GM12872 (cell line): ENCODE results near the gene NDUFB11.

Source experiments
- CTCF ChIP-seq: IDR thresholded peaks from 3 replicates; pipeline ENCODE4 v1.5.1; 2011; ENCODE audit warnings: low read depth, mild to moderate bottlenecking, low read length, moderate library complexity; ENCODE audit not compliant: insufficient read depth

NDUFB11 gene

DNA sequence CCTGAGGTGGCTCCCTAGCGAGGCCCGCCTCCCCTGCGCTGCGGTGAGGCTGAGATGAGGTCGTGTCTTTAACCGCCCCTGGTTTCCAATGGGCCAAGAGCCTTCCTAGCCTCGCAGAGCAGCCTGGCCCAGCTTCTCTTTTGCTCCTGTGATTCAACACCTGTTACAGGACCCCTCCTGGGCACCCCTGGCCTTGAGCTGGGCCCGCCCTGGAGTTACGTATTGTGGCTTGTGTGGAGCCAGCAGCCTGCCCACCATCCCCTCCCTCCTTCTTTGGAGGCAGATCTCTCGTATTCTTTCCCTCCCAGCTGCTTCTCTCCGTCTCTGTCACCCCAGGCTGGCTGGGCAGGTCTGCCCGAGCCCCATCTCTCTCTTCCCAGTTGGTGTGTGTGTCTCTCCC lies 29.9 kb upstream of the NDUFB11 start:
- no peak for TF ChIP-seq CTCF

- TF ChIP-seq CTCF = no peak
These were observed 28.7 kb upstream of the NDUFB11 start for GRCh38 chrX:47172971-47173792.

DNA sequence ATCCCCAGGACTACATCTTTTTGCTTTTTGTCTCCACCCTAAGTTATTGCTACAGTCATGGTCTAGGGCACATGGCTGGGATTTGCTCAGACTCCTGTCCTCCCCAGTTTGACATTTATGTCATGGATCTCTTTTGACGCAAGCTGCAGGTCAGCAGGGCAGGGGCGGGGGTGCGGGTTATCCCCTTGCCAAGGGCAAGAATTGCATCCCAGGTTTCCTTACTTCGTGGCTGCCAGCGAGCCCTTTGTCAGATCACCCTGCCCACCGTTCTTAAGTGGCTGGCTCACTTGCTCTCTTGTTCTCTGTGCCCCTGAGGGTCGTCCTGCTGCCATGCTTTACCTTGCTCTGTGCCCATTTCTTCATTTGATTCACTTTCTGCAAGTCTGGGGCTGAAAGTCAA lies 28.0 kb upstream of the NDUFB11 start:
- TF ChIP-seq CTCF = no peak

DNA sequence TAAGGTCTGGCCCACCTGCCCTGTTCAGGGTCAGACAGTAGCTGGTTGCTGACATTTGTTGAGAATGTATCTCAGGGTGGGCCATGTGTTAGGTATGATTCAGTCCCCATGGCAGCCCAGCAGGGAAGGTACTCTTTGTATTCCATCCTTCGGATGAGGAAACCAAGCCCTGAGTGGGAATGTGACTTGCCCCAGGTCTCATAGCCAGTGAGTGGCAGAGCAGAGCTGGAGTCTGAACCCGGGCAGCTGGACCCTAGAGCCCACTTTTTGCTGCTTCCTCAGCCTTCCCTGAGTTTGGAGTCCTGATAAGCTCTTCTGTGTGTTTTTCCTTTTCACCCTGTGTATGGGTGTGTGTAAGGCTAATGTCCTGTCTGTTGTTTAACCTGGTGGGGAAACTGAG lies 27.5 kb upstream of the NDUFB11 start:
- no peak for TF ChIP-seq CTCF

DNA sequence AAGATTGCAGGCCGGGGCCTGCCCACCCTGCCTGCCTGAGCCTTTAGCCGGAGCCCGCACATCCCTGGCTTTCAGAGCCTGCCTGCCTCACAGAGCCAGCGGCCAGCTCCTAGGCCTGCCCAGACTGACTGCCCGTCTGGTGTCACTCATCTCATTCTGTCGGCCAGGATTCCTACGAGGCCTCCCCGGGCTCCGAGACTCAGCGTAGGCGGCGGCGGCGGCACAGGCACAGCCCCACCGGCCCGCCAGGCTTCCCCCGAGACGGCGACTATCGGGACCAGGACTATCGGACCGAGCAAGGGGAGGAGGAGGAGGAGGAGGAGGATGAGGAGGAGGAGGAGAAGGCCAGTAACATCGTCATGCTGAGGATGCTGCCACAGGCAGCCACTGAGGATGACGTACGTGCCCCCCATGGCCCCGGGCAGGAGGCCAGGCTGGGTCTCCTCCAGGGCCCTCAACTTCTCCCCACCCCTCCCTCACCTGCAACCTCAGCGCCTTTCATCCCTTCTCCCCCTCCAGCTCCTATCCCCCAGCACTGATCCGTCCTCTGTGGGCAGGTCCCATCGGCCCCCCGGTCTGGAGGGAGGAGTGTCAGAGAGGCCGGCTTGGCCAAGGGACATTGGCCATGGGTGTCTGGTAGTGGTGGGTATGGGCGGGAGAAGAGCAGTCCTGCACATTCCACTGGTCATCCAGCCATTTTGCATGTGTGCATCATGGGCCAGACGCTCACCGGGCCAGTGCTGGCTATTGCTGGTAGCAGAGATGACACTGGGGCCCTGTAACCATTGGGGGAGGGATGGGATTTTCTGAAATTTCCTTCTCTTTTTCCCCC lies 26.6 kb upstream of the NDUFB11 start:
- no peak for TF ChIP-seq CTCF

DNA sequence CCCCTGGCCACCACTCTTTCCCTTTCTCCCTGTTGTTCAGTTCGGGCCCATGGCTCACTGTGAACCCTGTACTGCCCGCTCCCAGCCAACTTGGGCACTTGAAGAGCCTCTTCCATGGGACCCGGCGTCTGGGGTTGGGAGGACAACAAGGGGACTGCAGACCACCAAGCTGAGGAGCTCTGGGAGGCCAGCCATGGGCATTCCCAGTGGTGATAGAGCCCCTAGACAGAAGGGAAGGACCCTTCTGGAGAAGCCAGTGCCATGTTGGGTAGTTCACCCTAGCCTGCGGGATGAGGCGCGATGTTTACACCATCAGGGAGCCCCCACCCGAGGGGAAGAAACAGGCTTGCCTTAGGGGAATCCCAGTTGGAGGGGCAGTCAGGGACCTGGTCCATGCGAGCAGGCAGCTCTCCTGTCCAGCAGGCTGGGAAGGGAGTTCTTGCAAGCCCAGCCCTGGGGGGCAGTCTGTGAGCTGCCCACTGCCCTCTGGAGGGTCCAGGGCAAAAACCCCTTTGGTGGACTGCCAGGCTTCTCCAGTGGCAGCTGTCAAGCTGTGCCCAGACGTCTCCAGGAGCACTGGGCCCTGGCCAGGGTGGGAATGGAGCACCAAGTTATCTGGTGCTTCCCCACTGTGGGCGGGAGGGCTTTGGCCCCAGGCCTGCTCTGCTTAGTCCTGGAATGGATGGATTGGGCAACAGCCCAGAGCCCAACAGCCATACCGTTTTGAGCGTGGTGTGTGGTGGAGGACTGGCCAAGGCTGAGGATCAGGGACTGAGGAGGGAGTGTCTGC lies 25.4 kb upstream of the NDUFB11 start:
- TF ChIP-seq CTCF = no peak

DNA sequence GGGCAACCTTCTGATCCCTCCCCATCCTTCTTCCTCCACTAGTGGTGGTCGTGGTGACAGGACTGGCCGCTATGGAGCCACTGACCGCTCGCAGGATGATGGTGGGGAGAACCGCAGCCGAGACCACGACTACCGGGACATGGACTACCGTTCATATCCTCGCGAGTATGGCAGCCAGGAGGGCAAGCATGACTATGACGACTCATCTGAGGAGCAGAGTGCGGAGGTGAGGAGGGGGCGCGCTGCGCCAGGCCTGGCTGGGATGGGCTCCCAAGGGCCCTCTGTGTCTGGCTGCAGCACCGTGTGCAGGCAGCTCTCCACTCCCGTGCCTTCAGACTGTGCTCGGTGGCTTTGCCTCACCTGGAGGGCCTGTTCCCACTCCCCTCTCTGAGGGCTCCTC lies 24.8 kb upstream of the NDUFB11 start:
- TF ChIP-seq CTCF = no peak
